OCI-LY7 (cell line): ENCODE data around the gene RBM33. TPM values are rescaled to one million over a fixed set of nuclear protein-coding genes. Genes with fewer than 3 reads are reported as not detected.

ENCODE experiments used
- BruUV-seq: library from RNA; stranded (reverse); fragments of 400-500 nt; replicated peaks from 2 replicates; lab custom pipeline; 2021; lab: Mats Ljungman, UMichigan
- CTCF ChIA-PET: fragments of 300-600 bp; sonication (Branson Sonifier 250); formaldehyde crosslinking; loops from one replicate; lab custom pipeline; 2022; ENCODE audit warnings: antibody characterized with exemption; ENCODE audit not compliant: unreplicated experiment; lab: Charles Lee
- POLR2A ChIA-PET: fragments of 300-600 bp; sonication (Branson Sonifier 250); formaldehyde crosslinking; loops from one replicate; lab custom pipeline; 2022; ENCODE audit warnings: antibody characterized with exemption; lab: Charles Lee
- DNase-seq: peaks from one replicate; pipeline ENCODE4 v3.0.0-alpha.2; 2015; ENCODE audit warnings: low spot score
- H2AFZ ChIP-seq: fragments of 200-600 bp; sonication (generic), shearing (Covaris generic); 2 replicates; pipeline ENCODE4 v1.6.1; 2014; ENCODE audit warnings: mild to moderate bottlenecking, antibody characterized with exemption, low read length, moderate library complexity
- H3K27ac ChIP-seq: fragments of 200-600 bp; sonication (generic); 2 replicates; pipeline ENCODE4 v1.5.1; 2014; ENCODE audit warnings: mixed run types, low read depth, mild to moderate bottlenecking, moderate library complexity, low read length, inconsistent platforms; ENCODE audit not compliant: poor library complexity, severe bottlenecking
- H3K36me3 ChIP-seq: fragments of 200-600 bp; sonication (generic); 2 replicates; pipeline ENCODE4 v1.6.1; 2014; ENCODE audit warnings: mild to moderate bottlenecking, antibody characterized with exemption, low read length, moderate library complexity, mixed read lengths; ENCODE audit not compliant: insufficient read depth
- H3K4me1 ChIP-seq: fragments of 200-600 bp; sonication (generic); 2 replicates; pipeline ENCODE4 v1.5.1; 2014; ENCODE audit warnings: mild to moderate bottlenecking, low read length; ENCODE audit not compliant: insufficient read depth, poor library complexity, severe bottlenecking
- H3K4me2 ChIP-seq: fragments of 200-600 bp; sonication (generic); 2 replicates; pipeline ENCODE4 v1.6.1; 2014; ENCODE audit warnings: mild to moderate bottlenecking, low read length
- H3K4me3 ChIP-seq: fragments of 200-600 bp; sonication (generic); 2 replicates; pipeline ENCODE4 v1.5.1; 2014; ENCODE audit warnings: mild to moderate bottlenecking, low read depth, low read length; ENCODE audit not compliant: poor library complexity, severe bottlenecking
- H3K79me2 ChIP-seq: fragments of 200-600 bp; sonication (generic); 2 replicates; pipeline ENCODE4 v1.6.1; 2016; ENCODE audit warnings: low read depth, mild to moderate bottlenecking, low read length, moderate library complexity, mixed read lengths; ENCODE audit not compliant: insufficient read depth
- H3K9me2 ChIP-seq: fragments of 200-600 bp; sonication (generic); 2 replicates; pipeline ENCODE4 v1.6.1; 2016; ENCODE audit warnings: mild to moderate bottlenecking, low read length, mixed read lengths; ENCODE audit not compliant: insufficient read depth
- H3K9me3 ChIP-seq: fragments of 200-600 bp; sonication (generic); 2 replicates; pipeline ENCODE4 v1.6.1; 2014; ENCODE audit warnings: mild to moderate bottlenecking, mixed run types, low read length, mixed read lengths
- H4K20me1 ChIP-seq: fragments of 200-600 bp; sonication (generic); 2 replicates; pipeline ENCODE4 v1.6.1; 2014; ENCODE audit warnings: mild to moderate bottlenecking, antibody characterized with exemption, low read length, moderate library complexity, mixed read lengths; ENCODE audit not compliant: insufficient read depth
- EZH2phosphoT487 ChIP-seq: fragments of 200-600 bp; sonication (generic); IDR thresholded peaks from 2 replicates; pipeline ENCODE4 v1.6.1; 2018; ENCODE audit warnings: low read depth, borderline replicate concordance, mild to moderate bottlenecking, mixed run types, antibody characterized with exemption, low read length, moderate library complexity, mixed read lengths
- intact Hi-C: fragments of 100-400 bp; cut with micrococcal nuclease; formaldehyde crosslinking; loops from one replicate; pipeline ENCODE4 v1.10.0; 2022; ENCODE audit not compliant: unreplicated experiment
- total RNA-seq, 2 experiments: library from RNA; depleted of rRNA in 1 of 2; stranded (reverse); fragments of >200 nt in 1 of 2; shearing (Covaris generic) in 1 of 2; gene quantifications; 2 replicates each; pipeline ENCODE4 v1.2.3, GENCODE V29; 2014 to 2022
- TF ChIP-seq, protein P1 (sequence below): fragments of 200-600 bp; sonication (generic); conservative IDR thresholded peaks from 2 replicates; pipeline ENCODE4 v1.5.1; 2014; ENCODE audit warnings: mild to moderate bottlenecking, antibody characterized with exemption, low read length, moderate library complexity, mixed read lengths

Gene RBM33
- total RNA-seq, 2 experiments from 2014 or later = 67.6 to 127 TPM

DNA sequence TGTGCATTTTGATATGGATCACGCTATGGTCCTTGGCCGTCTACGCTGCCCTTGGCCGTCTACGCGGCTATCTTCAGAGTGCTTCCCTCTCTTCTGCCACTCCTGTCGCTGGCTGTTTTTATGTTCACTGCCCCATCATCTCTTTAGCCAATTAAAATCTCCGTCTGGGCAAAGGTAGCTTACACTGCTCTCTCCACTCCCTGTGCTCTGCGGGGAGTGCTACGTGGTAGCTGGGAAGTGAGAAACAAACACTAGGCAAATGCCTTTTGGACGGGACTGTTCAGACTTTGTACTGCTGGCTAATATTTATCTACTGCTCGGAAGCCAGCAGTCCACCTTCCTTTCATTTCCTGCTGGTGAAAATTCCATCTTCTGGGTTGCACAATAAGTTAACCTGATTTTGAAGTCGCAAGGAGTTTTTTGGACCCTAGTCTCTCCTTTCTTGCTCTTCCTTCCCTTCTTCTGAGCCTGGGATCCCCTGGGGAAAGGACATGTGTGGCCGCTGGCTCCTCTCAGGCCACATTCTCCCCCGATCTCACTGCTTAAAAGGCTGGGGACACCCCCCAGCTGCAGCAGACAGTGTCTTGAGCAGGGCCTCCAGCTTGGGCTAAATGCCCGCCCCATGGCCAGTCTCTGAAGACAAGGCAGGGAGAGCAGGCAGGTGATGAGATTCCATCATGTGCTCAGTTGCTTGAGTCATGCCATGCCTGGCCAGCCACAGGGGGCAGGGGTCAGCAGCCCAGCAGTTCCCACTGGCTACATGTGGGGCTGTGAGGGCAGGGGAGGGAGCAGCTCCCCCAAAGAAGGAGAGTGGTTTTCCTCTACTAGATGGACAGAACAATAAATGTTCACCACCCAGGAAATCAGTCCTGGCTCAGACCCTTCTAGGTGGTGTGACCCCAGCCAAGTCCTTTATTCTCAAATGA is 25.5 kb upstream of the RBM33 start:
- no TSS peak for BruUV-seq
- Histone ChIP-seq H4K20me1 (no peaks in the 10 kb centered on the region), H3K9me2 (no peaks in the 10 kb centered on the region), H3K9me3 (no peaks in the 10 kb centered on the region), H2AFZ (no peak overlapping the region), H3K4me2 (no peak overlapping the region), H3K27ac (no peak overlapping the region), H3K4me1 (no peaks in the 10 kb centered on the region), H3K79me2 (no peaks in the 10 kb centered on the region), H3K36me3 (no peaks in the 10 kb centered on the region), H3K4me3 (no peak overlapping the region)
- POLR2A ChIA-PET = no interaction called here
- CTCF ChIA-PET = no interaction called here
- TF ChIP-seq, protein P1, sequence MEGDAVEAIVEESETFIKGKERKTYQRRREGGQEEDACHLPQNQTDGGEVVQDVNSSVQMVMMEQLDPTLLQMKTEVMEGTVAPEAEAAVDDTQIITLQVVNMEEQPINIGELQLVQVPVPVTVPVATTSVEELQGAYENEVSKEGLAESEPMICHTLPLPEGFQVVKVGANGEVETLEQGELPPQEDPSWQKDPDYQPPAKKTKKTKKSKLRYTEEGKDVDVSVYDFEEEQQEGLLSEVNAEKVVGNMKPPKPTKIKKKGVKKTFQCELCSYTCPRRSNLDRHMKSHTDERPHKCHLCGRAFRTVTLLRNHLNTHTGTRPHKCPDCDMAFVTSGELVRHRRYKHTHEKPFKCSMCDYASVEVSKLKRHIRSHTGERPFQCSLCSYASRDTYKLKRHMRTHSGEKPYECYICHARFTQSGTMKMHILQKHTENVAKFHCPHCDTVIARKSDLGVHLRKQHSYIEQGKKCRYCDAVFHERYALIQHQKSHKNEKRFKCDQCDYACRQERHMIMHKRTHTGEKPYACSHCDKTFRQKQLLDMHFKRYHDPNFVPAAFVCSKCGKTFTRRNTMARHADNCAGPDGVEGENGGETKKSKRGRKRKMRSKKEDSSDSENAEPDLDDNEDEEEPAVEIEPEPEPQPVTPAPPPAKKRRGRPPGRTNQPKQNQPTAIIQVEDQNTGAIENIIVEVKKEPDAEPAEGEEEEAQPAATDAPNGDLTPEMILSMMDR = no peak
- no peak for TF ChIP-seq EZH2phosphoT487
- DNase-seq = no peak
- intact Hi-C loops = no loop called here

DNA sequence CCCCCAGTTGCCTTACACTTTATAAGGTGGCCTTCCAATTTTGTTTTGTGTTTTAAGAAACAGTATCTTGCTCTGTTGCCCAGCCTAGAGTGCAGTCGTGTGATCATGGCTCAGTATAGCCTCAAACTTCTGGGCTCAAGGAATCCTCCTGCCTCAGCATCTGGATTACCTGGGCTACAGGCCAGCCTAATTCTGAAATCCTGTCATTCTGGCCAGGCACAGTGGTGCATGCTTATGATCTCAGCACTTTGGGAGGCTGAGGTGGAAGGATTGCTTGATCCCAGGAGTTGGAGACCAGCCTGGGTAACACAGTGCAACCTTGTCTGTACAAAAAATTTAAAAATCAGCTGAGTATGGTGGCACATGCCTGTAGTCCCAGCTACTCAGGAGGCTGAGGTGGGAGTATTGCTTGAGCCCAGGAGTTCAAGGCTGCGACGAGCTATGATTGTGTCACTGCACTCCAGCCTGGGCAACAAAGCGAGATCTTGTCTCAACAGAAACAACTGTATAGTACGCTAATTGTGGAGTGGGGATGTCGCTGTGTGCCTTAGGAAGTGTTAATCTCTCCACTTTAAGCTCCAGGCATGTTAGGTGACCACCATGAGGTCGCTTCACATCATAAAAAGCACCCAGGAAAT is 24.7 kb upstream of the RBM33 start:
- Histone ChIP-seq H4K20me1 (no peaks in the 10 kb centered on the region), H2AFZ (no peak overlapping the region), H3K4me1 (no peaks in the 10 kb centered on the region), H3K9me2 (no peaks in the 10 kb centered on the region), H3K36me3 (no peaks in the 10 kb centered on the region), H3K9me3 (no peaks in the 10 kb centered on the region), H3K4me2 (no peak overlapping the region), H3K4me3 (no peak overlapping the region), H3K27ac (no peak overlapping the region), H3K79me2 (no peaks in the 10 kb centered on the region)
- DNase-seq = no peak
- TF ChIP-seq EZH2phosphoT487 = no peak
- TF ChIP-seq, protein P1 = no peak
- BruUV-seq = no TSS peak
- ChIA-PET POLR2A (no interaction called here), CTCF (no interaction called here)
- intact Hi-C loops = no loop called here
